Left ventricle myocardium superior (tissue), 1 donor: ENCODE results near the gene KRT40. TPM values are rescaled to one million over a fixed set of nuclear protein-coding genes. Genes with fewer than 3 reads are reported as not detected.
"Not testable (repeated sequence)": the region's sequence is repeated elsewhere in the genome, so short reads cannot be mapped to it uniquely, and the experiment has no call there.

ENCODE experiments used
- ATAC-seq: fragments of 200-7000 bp; cut with Tn5 transposase; one replicate; pipeline ENCODE4 v1.9.1; 2020; ENCODE audit warnings: mild to moderate bottlenecking, moderate library complexity
- DNase-seq: peaks from one replicate; pipeline ENCODE4 v3.0.0-alpha.2; 2020
- intact Hi-C: fragments of 100-400 bp; cut with micrococcal nuclease; formaldehyde crosslinking; loops from one replicate; pipeline ENCODE4 v1.11.0; 2022
- total RNA-seq: library from RNA; stranded (reverse); fragmentation: NEBNext Ultra II Directional; extraction: Animal tissue kit (Norgen Biotek cat#: 25700); gene quantifications from one replicate; pipeline ENCODE4 v1.2.1, GENCODE V29; 2021
- donor health status: DM: no; HTN: yes; CAD: no; lungs with severe emphysema.

Gene KRT40
- total RNA-seq, 1 donor from 2014 or later = not detected

DNA sequence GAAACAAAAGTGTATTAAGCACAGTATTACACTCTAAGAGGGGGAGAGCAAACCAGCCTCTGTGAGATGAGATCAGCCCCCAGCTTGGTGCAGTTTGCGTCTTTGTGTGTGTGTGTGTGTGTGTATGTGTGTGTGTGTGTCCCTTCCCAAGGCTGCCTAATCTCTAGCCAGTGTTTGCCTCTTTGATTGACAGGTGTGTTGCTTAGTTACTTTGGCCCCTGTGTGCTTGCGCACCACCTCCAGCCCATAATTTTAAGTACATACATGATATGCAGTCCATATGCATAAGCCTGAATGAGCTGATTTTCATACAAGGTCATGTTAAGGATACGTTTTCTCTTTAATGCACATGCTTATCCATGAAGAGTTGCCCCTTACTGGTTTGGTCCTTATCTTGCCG is 17.7 kb upstream of the KRT40 start:
- ATAC-seq = no peak
- DNase-seq = no peak
- intact Hi-C loops = no loop called here

DNA sequence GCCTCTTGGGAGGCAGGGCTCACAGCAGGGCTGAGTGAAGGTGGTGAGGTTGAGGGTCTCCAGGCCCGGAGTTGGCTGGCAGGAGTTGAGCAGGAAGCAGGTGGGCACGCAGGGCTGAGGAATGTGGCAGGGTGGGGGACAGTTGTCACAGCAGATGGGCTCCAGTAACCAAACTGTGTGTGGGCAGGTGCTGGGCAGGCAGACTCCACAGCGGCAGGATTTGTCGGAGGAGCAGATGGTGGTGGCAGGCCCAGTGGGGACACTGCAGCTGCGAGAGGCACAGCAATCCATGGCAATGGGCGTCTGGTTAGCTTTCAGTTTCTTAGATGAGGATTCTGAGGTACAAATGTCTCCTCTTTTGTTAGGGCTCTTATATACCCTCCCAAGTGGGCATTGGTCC is 15.4 kb upstream of the KRT40 start, which contains the start of gene KRTAP3-2:
TSS of gene KRTAP3-2 (minus strand) at position 344 of the 400 bp plus-strand sequence. CDS start at position 291, 53 bp downstream.
- DNase-seq, ATAC-seq, intact Hi-C loops: not testable (repeated sequence)

DNA sequence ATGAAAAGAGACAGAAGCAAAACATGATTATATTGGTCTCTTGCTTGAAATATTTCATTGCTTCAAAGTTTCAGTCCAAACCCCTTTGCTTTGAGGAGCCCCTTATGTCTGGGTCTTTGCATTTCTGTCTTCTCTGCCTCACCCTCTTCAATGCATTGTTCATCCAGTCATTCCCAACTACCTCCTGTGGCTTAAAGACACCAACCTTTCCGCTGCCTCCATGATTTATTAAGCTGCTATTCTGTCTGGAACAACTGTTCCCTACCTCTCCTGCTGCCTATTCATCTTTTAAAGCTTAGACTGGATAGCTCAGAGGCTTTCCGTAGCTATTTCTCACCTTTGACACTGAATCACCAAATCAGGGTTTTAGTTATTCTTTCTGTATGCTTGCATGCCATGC is 13.2 kb upstream of the KRT40 start:
- no peak for DNase-seq
- intact Hi-C loops = no loop called here
- no peak for ATAC-seq

DNA sequence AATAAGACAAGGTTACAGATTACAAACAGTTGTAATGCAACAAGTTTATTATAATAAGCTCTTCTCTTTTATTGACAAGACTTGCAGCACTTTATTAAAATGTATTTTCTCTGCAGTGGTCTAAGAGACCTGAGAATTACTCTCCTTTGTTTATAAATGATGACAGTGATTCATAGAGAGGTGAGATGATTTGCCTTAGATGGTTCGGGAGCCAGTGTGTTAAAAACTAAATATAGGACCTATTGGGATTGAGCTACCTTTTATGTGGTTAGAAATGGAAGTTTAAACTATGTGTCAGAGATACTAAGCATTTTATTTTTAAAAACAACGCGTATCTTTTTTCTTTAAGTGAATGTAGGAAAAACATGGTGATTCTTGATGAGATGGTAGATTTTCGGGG is 12.7 kb upstream of the KRT40 start:
- intact Hi-C loops = no loop called here
- no peak for DNase-seq
- ATAC-seq = no peak

DNA sequence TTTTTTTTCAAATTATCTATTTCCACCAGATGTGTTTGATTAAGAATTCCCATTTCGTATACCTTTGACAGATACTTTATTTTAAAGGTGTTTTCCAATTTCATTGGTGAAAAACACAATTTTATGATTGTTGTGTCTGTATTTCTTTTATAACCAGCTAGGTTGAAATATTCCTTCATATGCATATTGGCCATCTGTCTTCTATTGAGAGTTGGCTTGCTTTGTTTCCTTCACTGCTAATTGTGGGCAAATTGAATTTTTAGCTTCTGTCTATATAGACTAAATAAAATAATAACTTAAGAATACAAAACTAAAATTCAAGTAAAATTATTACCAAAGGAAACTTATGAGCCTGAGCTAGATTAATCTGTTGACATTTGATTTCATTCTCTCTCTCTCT is 11.0 kb upstream of the KRT40 start:
- intact Hi-C loops = no loop called here
- ATAC-seq (no peak), DNase-seq (no peak)

DNA sequence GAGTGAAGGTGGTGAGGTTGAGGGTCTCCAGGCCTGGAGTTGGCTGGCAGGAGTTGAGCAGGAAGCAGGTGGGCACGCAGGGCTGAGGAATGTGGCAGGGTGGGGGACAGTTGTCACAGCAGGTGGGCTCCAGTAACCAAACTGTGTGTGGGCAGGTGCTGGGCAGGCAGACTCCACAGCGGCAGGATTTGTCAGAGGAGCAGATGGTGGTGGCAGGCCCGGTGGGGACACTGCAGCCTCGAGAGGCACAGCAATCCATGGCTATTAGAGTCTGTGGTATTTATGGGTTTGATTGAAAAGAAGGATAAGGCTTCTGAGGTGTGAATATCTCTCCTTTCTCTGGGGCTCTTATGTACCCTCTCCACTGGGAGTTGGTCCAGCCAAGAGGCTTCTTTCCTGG is 9.7 kb upstream of the KRT40 start, which contains the start of gene KRTAP3-3:
TSS of gene KRTAP3-3 (minus strand) at position 326 of the 400 bp plus-strand sequence. CDS start at position 259, 67 bp downstream.
- no peak for ATAC-seq

DNA sequence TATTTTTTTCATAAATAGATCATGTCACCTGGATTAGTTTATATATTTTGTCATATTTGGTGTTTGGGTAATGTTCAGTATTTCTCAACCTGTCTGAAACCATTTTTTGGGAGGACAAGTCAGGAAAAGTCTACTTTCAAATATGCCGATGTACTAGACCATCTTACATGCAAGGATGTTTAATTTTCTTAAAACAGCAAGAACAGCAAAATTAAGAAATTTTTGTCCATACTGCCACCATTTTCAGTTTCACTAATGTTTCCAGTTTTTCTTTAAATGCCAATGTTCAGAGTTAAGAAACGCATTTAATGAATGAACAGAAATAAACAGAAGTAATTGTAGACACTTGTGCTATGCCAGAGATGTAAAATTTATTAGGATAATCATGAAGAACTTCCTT is 9.0 kb upstream of the KRT40 start:
- DNase-seq (no peak), ATAC-seq (no peak)
- intact Hi-C loops = no loop called here

More for the DNA sequence above, 9.7 kb upstream of the KRT40 start, which contains the start of gene KRTAP3-3:
- intact Hi-C loops = no loop called here
- no peak for DNase-seq

DNA sequence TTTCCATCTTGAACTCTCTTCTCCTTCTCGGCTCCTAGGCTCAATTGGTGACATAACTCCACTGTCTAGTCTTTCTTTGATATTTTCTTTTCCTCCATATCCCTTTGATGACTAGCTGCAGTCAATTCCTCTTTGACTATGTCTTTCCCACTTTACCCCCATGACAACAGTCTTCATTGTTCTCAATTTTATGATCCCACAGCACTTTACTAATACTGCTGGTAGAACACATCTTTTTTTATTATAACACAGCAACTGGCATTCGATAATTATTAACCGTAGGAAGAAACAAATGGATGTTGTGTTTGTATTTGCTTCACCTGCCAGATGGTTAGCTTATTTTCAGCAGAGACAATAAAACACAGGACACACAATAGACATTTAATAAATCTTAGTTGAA is 8.5 kb upstream of the KRT40 start:
- DNase-seq (no peak), ATAC-seq (no peak)
- intact Hi-C loops = no loop called here

DNA sequence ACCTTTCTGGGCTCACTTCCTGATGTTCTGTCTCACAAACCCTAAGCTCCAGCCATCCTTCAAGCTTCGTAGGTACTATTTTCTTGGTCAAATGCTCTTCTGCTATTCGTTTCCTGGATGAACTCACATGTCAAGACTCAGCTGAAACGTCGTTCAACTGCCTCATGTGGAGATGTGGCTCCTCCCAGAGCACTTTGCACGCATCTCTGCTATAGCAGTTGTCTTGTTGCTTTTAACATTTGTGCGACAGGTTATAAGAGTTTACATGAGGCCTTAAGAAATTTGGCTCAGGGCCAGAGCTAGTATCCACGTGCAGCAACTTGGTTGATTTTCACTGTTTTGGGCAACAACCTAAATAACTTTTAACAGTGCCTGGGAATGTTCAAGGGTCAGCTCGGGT is 2.8 kb upstream of the KRT40 start:
- DNase-seq (no peak), ATAC-seq (no peak)
- intact Hi-C loops = no loop called here

DNA sequence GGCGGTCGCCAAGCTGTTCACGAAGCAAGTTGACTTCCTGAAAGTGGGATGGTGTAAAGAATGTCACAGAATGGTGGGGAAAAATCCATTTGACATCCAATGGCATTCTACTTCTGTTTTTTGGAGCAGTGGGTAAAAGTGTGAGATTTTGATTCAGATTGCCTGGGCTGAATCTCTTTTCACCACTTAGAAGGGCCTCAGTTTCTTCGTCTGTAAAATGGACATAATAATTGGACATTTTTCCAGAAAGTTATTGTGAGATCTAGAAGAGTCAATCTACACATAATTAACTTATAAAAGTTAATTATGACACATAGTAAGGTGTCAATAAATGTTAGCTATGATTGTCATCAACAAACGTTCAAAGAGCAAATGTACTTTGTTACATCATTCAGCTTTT is 3.0 kb downstream of the KRT40 start:
- no peak for ATAC-seq
- intact Hi-C loops = no loop called here

DNA sequence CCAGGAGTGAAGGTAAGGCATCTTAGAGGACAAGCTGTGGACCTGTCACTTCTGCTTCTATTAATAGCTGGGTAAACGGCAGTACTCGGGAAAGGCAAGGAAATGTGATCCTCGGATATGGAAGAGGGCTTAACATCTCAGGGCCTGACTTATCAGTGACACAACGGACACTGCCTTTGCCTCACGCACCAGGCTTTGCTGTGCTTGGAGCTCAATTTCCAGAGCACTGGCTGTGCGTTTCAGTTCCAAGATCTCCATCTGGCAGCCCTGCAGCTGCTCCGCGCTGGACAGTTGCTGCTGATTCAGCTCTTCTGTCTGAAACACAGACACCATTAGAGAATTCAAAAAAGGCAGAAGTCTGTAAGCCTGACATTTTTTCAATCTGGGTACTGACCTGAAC is 3.5 kb downstream of the KRT40 start:
- no peak for DNase-seq
- ATAC-seq = no peak

More for the DNA sequence above, 3.0 kb downstream of the KRT40 start:
- no peak for DNase-seq

DNA sequence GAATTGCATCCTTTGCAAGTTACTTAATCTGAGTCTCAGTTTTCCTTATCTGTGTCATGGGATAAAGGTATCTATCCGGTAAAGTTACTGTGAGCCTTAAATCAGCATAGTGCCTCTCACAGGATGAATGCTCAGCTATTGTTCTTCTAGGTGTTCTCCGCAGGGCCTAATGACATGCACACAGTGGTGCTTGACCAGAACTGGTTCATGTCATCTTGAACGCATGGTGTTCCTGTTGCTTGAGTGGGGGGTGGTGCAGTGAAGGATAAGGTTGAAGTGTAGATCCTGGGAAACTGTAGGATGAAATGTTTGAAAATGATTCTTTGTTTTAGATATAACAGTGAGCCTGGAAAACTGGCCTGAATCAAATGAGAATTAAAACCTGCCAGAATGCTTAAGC is 4.0 kb downstream of the KRT40 start:
- DNase-seq (no peak), ATAC-seq (no peak)
- intact Hi-C loops = no loop called here

More for the DNA sequence above, 3.5 kb downstream of the KRT40 start:
- intact Hi-C loops = no loop called here

DNA sequence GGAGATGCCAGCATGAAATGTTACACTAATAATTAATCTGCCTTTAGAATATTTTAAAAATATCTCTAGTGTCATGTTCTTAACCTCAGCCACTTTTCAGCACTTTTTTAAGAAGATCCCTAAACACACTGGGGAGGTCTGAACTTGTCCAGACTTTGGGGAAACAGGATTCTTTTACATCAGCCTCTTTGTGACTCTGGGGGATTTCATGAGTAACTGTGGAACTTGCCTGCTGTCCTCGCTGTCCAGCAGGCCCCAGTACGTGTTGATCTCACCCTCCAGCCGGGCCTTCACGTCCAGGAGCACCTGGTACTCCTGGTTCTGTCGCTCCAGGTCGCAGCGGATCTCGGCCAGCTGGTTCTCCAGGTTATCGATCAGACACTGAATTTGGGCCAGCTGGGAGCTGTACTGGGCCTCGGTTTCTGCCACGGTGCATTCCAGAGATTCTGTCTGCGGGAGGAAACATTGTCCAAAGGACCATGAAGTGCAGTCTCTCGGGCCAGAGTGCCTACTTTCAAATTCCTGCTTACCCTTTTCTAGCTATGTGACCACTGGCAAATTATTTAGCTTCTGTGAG is 5.5 kb downstream of the KRT40 start:
- DNase-seq = no peak
- intact Hi-C loops = no loop called here
- no peak for ATAC-seq

DNA sequence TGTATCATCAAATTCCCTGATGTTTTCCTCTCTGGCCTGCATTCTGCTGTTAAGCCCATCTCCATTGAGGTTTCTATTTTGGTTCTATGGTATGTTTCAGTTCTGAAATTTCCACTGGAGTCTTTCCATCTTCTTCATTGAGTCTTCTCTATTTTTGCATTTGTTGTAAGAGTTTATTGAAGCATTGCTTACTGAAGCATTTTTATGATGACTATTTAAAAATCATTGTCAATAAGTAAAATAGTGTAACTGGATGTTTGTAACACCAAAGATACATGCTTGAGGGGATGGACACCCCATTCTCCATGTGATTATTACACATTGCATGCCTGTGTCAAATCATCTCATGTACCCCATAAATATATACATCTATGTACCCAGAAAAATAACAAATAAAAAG is 8.6 kb downstream of the KRT40 start:
- intact Hi-C loops = no loop called here
- no peak for DNase-seq

DNA sequence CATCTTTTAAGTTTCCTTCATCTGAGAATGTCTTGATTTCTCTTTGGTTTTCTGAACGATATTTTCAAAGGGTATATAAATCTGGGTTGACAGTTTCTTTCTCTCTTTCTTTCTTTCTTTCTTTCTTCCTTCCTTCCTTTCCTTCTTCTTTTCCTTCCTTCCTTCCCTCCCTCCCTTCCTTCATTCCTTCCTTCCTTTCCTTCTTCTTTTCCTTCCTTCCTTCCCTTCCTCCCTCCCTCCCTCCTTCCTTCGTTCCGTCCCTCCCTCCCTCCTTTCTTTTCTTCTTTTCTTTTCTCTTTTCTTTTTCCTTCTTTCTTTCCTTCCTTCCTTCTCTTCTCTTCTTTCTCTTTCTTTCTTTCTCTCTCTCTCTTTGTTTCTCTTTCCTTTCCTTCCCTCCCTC is 9.8 kb downstream of the KRT40 start:
- ATAC-seq (no peak), DNase-seq (no peak)
- intact Hi-C loops = no loop called here

More for the DNA sequence above, 8.6 kb downstream of the KRT40 start:
- no peak for ATAC-seq

DNA sequence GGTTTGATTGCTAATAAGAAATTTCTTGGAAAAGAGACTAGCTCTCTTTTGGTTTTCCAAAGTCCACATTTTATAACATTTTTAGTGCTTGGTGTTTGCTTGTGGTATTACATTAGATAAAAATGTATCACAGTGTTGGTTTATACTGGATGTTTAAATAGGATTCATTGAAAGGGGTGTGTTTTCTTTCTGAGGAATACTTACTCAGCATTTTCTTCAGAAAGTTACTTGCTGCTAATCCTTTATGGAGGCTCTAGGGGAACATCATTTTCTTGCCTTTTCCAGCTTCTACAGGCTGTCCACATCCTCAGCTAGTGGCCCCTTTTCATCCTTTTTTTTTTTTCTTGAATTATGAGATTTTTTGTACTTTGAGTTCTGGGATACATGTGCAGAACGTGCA is 16.5 kb downstream of the KRT40 start:
- ATAC-seq (no peak), DNase-seq (no peak)
- intact Hi-C loops = loop anchor here (2.0 kb wide), 1 partner anchor 63 kb away; the partner anchor contains the start of gene KRTAP1-4

DNA sequence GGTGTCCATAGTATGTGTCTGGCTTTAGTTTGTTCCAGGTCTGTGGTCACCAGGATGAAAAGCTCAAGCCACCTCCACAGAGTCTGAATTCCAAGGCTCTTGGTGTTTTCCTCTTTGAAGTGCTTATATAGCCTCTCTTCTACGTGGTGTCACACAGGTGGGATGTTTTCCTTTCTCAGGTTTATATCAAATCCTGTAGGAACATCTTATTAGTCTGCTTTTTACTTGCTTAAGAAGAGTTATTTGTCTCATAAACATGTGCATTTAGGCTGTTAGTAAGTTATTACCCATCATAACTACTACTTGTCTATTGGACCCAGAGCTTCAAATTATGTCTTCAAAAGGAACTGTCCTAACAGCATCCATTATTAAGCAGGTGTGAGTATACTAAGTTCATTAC is 17.3 kb downstream of the KRT40 start, which contains the start of gene KRT39:
TSS of gene KRT39 (minus strand) at position 101 of the 400 bp plus-strand sequence. CDS start at position 9, 92 bp downstream.
- intact Hi-C loops = loop anchor here (2.0 kb wide), 1 partner anchor 64 kb away; the partner anchor contains the start of gene KRTAP1-4
- no peak for DNase-seq
- no peak for ATAC-seq

DNA sequence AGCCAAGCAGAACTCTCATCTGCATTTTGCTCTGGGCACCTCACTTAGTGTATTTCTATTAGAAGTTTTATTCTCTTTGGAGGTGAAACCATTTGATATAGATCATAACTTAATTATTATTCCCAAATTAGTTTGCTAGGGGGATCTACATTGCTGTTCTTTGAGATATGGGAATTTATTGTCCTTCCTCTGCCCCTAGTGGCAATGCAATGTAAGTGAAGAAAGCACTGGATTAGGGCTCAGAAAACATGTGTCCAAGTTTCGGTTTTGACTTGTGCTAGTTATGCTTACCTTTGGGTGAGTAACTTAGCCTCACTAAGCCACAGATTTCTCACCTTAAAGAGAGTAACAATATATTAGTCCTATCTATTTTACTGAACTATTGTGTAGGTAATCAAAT is 20.3 kb downstream of the KRT40 start:
- ATAC-seq (no peak), DNase-seq (no peak)
- intact Hi-C loops = no loop called here

DNA sequence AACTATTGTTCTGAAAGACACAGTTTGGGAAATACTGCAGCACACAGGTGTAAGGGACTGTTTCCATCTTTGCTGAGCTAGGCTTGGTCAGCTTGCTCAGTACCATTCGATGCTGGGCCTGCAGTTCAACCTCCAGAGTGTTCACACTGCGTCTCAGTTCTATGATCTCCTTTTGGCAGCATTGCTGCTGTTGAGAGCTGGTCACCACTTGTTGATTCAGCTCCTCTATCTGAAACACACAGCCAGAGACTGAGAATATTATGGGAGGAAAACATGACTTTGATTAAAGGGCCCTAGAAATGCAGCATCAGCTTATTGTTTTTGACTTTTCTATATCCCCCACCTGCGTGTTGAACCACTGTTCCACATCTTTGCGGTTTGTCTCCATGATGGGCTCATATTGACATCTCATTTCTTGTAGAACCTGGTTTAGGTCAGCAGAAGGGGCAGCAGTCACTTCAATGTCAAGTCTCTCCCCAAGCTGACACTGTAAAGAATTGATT is 22.0 kb downstream of the KRT40 start:
- ATAC-seq (no peak), DNase-seq (no peak)
- intact Hi-C loops = no loop called here

DNA sequence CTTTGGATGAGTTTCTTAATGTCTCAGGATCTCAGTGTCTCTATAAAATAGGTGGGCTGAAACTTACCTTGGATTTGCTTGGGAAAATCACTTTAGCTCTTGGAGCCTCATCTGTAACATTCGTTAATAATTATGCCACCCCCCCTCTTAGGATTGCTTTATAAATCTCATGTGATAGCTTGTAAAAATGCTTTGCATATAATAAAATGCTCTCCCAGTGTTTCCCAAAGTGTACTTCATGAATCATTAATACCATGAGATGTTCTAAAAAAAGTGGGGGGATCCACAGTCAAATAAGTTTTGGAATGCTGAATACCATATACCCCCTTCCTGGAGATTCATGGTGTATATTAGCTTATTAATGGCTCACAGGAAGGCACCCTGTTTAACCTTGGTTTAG is 22.5 kb downstream of the KRT40 start:
- intact Hi-C loops = no loop called here
- ATAC-seq (no peak), DNase-seq (no peak)

DNA sequence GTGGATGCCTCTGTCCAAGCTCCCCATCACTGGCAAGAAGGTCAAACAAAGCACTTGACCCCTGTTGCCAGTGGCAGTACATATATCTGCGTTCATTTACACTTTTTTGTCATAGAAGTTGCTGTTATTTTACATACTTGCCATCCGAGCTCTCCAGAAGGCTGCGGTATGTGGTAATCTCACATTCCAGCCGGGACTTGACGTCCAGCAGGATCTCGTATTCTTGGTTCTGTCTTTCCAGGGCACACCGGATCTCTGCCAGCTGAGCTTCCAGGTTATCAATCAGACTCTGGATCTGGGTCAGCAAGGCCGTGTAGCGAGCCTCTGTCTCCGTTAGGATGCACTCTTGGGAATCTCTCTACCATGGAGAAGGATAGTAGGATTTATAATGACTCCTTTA is 24.0 kb downstream of the KRT40 start:
- intact Hi-C loops = no loop called here
- DNase-seq = no peak
- ATAC-seq = no peak
